Measurements from ENCODE around the gene KRT81.

The KRT81 gene

GRCh38 chr12:52291267-52291935 lies at the start of gene KRT81:
Gene KRT81, minus strand, starts transcription at chr12:52291534. Its CDS starts 69 bp downstream, at chr12:52291465.
- in situ Hi-C loops (cut with MboI; ENCODE audit: low sequenced_read_pairs), result no loop called here

- in situ Hi-C loops (cut with MboI; ENCODE audit: low sequenced_read_pairs), result no loop called here
Measured at GRCh38 chr12:52338241-52338960, 47.1 kb upstream of the KRT81 start.

GRCh38 chr12:52337054-52337453 lies 45.7 kb upstream of the KRT81 start:
- in situ Hi-C loops (cut with MboI; ENCODE audit: low sequenced_read_pairs), result no loop called here

- in situ Hi-C loops (cut with MboI; ENCODE audit: low sequenced_read_pairs), result no loop called here
Measured at GRCh38 chr12:52336641-52337040, 45.3 kb upstream of the KRT81 start.

- in situ Hi-C loops (cut with MboI; ENCODE audit: low sequenced_read_pairs), result no loop called here
Measured at GRCh38 chr12:52335598-52336262, 44.4 kb upstream of the KRT81 start.

GRCh38 chr12:52334185-52334584 lies 42.9 kb upstream of the KRT81 start:
- in situ Hi-C loops (cut with MboI; ENCODE audit: low sequenced_read_pairs), result no loop called here

- in situ Hi-C loops (cut with MboI; ENCODE audit: low sequenced_read_pairs), result no loop called here
Measured at GRCh38 chr12:52333321-52333720, 42.0 kb upstream of the KRT81 start.

- in situ Hi-C loops (cut with MboI; ENCODE audit: low sequenced_read_pairs), result no loop called here
Measured at GRCh38 chr12:52332381-52332780, 41.0 kb upstream of the KRT81 start.

- in situ Hi-C loops (cut with MboI; ENCODE audit: low sequenced_read_pairs), result no loop called here
Measured at GRCh38 chr12:52331833-52332232, 40.5 kb upstream of the KRT81 start.

- in situ Hi-C loops (cut with MboI; ENCODE audit: low sequenced_read_pairs), result no loop called here
Measured at GRCh38 chr12:52331039-52331438, 39.7 kb upstream of the KRT81 start.

GRCh38 chr12:52327830-52328500 lies 36.6 kb upstream of the KRT81 start:
- in situ Hi-C loops (cut with MboI; ENCODE audit: low sequenced_read_pairs), result no loop called here

- in situ Hi-C loops (cut with MboI; ENCODE audit: low sequenced_read_pairs), result no loop called here
Measured at GRCh38 chr12:52327052-52327829, 35.9 kb upstream of the KRT81 start.

- in situ Hi-C loops (cut with MboI; ENCODE audit: low sequenced_read_pairs), result no loop called here
Measured at GRCh38 chr12:52324153-52324444, 32.8 kb upstream of the KRT81 start.

GRCh38 chr12:52323416-52324152 lies 32.2 kb upstream of the KRT81 start:
- in situ Hi-C loops (cut with MboI; ENCODE audit: low sequenced_read_pairs), result no loop called here

- in situ Hi-C loops (cut with MboI; ENCODE audit: low sequenced_read_pairs), result no loop called here
Measured at GRCh38 chr12:52323001-52323400, 31.7 kb upstream of the KRT81 start.

GRCh38 chr12:52322069-52322468 lies 30.7 kb upstream of the KRT81 start:
- in situ Hi-C loops (cut with MboI; ENCODE audit: low sequenced_read_pairs), result no loop called here

- in situ Hi-C loops (cut with MboI; ENCODE audit: low sequenced_read_pairs), result no loop called here
Measured at GRCh38 chr12:52321418-52321817, 30.1 kb upstream of the KRT81 start.

- in situ Hi-C loops (cut with MboI; ENCODE audit: low sequenced_read_pairs), result no loop called here
Measured at GRCh38 chr12:52320784-52321400, 29.6 kb upstream of the KRT81 start, which contains the start of gene KRT83. Gene KRT83, minus strand, starts transcription at chr12:52321398. Its CDS starts 63 bp downstream, at chr12:52321335.

- in situ Hi-C loops (cut with MboI; ENCODE audit: low sequenced_read_pairs), result no loop called here
Measured at GRCh38 chr12:52319097-52319496, 27.8 kb upstream of the KRT81 start.
